ENCODE measurements around the gene HDGFL1. TPM values are rescaled to one million over a fixed set of nuclear protein-coding genes. Genes with fewer than 3 reads are reported as not detected.

Gene HDGFL1
- total RNA-seq (not detected), polyA plus RNA-seq (not detected), total RNA-seq (0 to 0.09 (median 0) reads per million in 6 experiments)

DNA sequence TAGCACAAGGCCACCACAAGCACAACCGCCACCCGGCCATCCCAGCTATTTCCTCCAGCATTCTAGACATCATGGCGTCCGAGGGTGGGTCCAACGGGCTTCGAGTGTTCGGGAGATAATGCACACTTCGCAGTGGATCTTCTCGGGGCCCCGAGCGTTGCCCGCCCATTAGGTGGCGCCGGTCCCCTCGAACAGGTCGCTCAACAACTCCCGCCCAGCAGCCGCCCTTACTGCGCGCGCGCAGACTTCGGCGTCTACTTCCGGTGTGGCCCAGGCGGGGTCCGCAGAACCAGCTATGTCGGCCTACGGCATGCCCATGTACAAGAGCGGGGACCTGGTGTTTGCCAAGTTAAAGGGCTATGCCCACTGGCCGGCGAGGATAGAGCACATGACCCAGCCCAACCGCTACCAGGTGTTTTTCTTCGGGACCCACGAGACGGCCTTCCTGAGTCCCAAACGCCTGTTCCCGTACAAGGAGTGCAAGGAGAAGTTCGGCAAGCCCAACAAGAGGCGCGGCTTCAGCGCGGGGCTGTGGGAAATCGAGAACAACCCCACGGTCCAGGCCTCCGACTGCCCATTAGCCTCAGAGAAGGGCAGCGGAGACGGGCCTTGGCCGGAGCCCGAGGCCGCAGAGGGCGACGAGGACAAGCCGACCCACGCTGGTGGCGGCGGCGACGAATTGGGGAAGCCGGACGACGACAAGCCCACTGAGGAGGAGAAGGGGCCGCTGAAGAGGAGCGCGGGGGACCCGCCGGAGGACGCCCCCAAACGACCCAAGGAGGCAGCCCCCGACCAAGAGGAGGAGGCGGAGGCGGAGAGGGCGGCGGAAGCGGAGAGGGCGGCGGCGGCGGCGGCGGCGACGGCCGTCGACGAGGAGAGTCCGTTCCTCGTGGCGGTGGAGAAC lies at the start of gene HDGFL1:
Gene HDGFL1 (plus strand): TSS at position 286 of the 904 bp plus-strand sequence. CDS start 10 bp downstream, at position 296.
- no peaks in the 10 kb centered on the region for H3K27me3 Mint-ChIP-seq
- H3K27ac Mint-ChIP-seq: no peak within 1 kb of the TSS
- H3K4me1 Mint-ChIP-seq: no peaks in the 10 kb centered on the region
- POLR2A ChIA-PET: no interaction called here
- no peak for ATAC-seq
- H3K9me3 Mint-ChIP-seq: peaks cover 0 to 7% (median 3%) of the 10 kb centered on the region in 9 donors
- H3K36me3 Mint-ChIP-seq: no peaks in the 10 kb centered on the region
- no peak within 1 kb of the TSS for H3K4me3 Mint-ChIP-seq
- no peak for DNase-seq

DNA sequence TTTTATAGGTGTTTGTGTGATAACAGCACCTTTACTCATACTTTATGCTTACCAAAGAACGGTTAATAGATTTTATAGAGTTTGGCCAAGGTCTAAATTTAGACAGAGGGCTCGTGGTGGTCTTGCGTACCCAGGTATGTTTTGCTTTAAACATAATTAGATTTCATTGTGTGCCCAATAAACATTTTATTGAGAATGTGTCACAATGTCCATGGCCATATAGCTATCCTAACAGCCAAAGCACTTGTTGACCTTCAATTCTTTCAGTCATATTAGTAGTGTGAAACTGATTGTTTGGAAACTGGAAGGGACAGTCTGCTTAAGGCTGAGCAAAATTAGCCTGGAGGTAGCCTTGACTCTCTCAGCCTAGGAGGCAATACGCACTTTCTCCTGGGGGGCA lies 48.3 kb upstream of the HDGFL1 start:
- Mint-ChIP-seq H3K9me3 (peaks cover 0 to 9% (median 0%) of the 10 kb centered on the region in 9 donors), H3K4me1 (no peaks in the 10 kb centered on the region), H3K36me3 (no peaks in the 10 kb centered on the region), H3K27me3 (no peaks in the 10 kb centered on the region), H3K27ac (no peak overlapping the region), H3K4me3 (no peak overlapping the region)
- ATAC-seq: no peak
- POLR2A ChIA-PET: no interaction called here
- no peak for DNase-seq

DNA sequence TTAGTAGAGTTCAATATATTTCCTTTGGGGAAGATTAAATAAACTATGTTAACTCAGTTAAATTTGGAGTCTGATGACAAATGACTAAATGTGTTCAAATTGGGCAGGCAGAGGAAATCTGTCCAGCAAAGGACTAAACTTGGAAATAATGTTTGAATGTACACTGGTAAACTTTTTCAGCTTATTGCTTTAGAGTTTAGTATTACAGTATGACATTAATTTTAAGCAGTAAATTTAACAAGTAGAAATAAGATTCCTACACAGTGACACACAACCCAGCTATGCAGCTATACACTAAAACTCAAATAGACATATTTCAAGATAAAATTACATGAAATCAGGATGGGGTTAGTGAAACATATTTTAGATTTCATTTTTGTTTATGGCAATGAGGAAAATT lies 42.6 kb upstream of the HDGFL1 start:
- Mint-ChIP-seq H3K9me3 (peaks cover 0 to 15% (median 0%) of the 10 kb centered on the region in 9 donors), H3K27ac (no peak overlapping the region), H3K27me3 (peaks cover 0 to 1% (median 0%) of the 10 kb centered on the region in 5 donors), H3K36me3 (no peaks in the 10 kb centered on the region), H3K4me3 (no peak overlapping the region), H3K4me1 (no peaks in the 10 kb centered on the region)
- POLR2A ChIA-PET: no interaction called here
- DNase-seq (no peak), ATAC-seq (no peak)

DNA sequence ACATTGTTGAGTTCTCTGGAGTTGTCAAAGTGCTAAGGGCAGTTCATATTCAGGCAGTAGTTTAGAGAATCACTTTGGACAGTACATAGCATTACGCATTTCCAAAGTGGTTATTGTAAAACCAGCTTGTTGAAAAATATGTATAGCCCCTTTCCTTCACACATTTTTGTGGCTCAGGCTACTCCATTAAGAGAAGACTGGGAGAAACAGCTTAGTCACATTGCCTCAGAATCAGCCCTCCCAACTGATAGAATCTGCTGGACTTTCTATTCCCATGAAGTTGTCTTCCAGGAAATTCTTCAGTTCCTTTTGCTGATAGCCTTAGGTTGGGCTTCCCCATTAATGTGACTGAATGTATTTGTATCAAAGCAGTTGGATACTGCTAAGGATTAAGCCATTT lies 39.5 kb upstream of the HDGFL1 start:
- H3K4me1 Mint-ChIP-seq: no peaks in the 10 kb centered on the region
- POLR2A ChIA-PET: no interaction called here

DNA sequence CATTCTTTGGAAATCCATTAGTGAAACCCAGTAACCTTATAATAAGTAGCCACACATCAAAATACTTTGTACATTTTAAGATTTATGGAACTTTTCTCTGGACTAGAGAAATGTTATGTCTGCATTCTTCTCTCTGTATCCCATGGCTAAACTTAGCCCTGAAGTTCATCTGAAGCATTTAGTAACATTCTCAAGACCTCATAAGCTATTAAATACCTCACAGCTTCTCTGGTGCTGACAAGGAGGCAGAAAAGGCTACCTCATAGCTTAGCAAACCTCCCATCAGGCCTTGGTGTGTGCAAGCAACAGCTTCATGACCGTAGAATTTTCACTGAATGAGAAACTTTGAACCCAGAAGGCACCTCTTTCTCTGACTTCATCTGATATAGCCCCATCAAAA lies 38.9 kb upstream of the HDGFL1 start:
- Mint-ChIP-seq H3K27me3 (peaks cover 0 to 1% (median 0%) of the 10 kb centered on the region in 5 donors), H3K27ac (no peak overlapping the region), H3K4me1 (no peaks in the 10 kb centered on the region), H3K9me3 (peaks cover 0 to 14% (median 0%) of the 10 kb centered on the region in 9 donors), H3K36me3 (no peaks in the 10 kb centered on the region), H3K4me3 (no peak overlapping the region)
- POLR2A ChIA-PET: no interaction called here
- no peak for DNase-seq
- ATAC-seq: no peak

More for the DNA sequence above, 39.5 kb upstream of the HDGFL1 start:
- Mint-ChIP-seq H3K27ac (no peak overlapping the region), H3K4me3 (no peak overlapping the region), H3K9me3 (peaks cover 0 to 9% (median 0%) of the 10 kb centered on the region in 9 donors), H3K36me3 (no peaks in the 10 kb centered on the region), H3K27me3 (peaks cover 0 to 1% (median 0%) of the 10 kb centered on the region in 5 donors)
- no peak for ATAC-seq
- DNase-seq: no peak

DNA sequence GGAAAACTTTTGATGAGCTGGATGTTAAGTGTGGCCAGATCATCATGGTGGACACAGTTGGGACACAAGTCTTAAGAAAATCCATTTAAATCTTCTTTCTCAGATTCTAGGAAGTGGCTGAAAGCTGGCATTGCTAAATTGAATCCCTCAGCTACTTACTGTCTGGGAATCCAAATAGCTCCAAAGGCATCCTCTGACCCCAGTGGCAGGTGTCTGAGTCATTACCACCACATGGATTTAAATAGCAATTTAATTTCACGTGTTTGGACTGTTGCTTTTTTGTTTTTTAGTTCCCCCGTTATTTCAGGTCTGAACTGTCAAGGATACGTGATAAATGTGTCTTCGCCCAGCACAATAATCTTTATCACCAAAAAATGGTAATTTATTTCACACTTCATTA lies 33.2 kb upstream of the HDGFL1 start:
- Mint-ChIP-seq H3K27ac (no peak overlapping the region), H3K27me3 (no peaks in the 10 kb centered on the region), H3K9me3 (peaks cover 0 to 18% (median 0%) of the 10 kb centered on the region in 9 donors), H3K4me3 (no peak overlapping the region), H3K36me3 (no peaks in the 10 kb centered on the region), H3K4me1 (no peaks in the 10 kb centered on the region)
- POLR2A ChIA-PET: no interaction called here
- DNase-seq (no peak), ATAC-seq (no peak)

DNA sequence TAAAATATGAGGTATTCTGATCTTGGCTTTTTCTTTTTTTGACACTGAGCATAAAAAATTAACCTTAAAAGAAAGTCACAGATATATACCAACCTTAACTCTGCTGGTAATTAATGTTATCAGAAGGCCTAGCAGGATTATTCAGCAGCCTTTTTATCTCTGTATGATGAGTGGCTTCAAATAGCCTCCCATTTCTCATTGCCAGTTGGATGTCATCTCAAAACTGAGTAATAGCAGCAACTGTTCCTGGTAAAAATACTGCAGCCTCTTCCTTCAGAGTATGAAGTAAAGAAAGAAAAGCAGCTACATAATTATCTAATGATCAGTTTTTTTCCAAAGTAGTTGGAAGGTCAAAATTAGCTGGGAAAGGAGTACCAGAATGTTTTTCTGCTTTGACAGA lies 24.9 kb upstream of the HDGFL1 start:
- no peak for DNase-seq
- Mint-ChIP-seq H3K9me3 (no peaks in the 10 kb centered on the region), H3K27ac (no peak overlapping the region), H3K4me1 (no peaks in the 10 kb centered on the region), H3K4me3 (no peak overlapping the region), H3K27me3 (no peaks in the 10 kb centered on the region), H3K36me3 (no peaks in the 10 kb centered on the region)
- ATAC-seq: no peak
- POLR2A ChIA-PET: no interaction called here

DNA sequence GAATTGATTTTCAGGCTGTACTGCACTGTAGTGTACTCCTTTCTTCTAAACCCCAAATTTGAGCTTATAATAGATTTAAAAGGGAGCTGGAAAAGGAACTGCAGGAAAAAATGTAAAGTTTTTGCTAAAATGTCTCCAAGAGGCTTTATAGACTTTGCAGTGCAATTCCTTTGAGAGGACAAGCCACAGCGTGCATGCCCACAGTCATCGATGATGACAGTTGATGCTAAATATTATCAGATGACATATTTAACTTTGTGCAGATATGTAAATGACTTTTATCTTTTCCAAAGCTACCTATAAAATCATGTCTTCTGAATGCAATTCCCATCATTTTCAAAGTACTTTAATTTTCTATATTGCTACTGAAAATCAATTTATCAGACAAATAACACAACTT lies 24.3 kb upstream of the HDGFL1 start:
- DNase-seq (no peak), ATAC-seq (no peak)
- H3K4me1 Mint-ChIP-seq: no peaks in the 10 kb centered on the region
- H3K4me3 Mint-ChIP-seq: no peak overlapping the region
- H3K36me3 Mint-ChIP-seq: no peaks in the 10 kb centered on the region
- POLR2A ChIA-PET: no interaction called here
- no peaks in the 10 kb centered on the region for H3K9me3 Mint-ChIP-seq
- H3K27me3 Mint-ChIP-seq: no peaks in the 10 kb centered on the region
- no peak overlapping the region for H3K27ac Mint-ChIP-seq

DNA sequence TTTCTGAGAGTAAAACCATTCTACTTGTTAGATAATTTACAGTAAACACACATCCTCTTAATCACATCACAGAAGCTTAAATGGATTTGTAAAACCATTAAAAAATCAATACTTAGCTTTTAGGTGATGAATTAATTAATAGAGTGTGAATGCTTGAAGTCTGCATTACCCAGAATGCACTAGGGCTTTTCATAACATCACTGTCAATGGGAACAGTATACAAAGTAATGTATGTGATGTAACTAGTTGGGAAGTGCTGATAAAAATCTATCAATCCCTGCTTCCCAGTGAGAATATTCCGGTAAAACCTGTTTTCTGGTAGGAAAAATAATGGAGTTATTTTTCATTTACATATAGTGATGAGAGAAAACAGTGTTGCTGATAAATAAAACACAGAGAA lies 23.1 kb upstream of the HDGFL1 start:
- H3K36me3 Mint-ChIP-seq: no peaks in the 10 kb centered on the region
- H3K27me3 Mint-ChIP-seq: no peaks in the 10 kb centered on the region
- no peak for DNase-seq
- H3K9me3 Mint-ChIP-seq: peaks cover 0 to 3% (median 0%) of the 10 kb centered on the region in 9 donors
- POLR2A ChIA-PET: no interaction called here
- no peak overlapping the region for H3K4me3 Mint-ChIP-seq
- H3K27ac Mint-ChIP-seq: no peak overlapping the region
- ATAC-seq: no peak
- no peaks in the 10 kb centered on the region for H3K4me1 Mint-ChIP-seq

DNA sequence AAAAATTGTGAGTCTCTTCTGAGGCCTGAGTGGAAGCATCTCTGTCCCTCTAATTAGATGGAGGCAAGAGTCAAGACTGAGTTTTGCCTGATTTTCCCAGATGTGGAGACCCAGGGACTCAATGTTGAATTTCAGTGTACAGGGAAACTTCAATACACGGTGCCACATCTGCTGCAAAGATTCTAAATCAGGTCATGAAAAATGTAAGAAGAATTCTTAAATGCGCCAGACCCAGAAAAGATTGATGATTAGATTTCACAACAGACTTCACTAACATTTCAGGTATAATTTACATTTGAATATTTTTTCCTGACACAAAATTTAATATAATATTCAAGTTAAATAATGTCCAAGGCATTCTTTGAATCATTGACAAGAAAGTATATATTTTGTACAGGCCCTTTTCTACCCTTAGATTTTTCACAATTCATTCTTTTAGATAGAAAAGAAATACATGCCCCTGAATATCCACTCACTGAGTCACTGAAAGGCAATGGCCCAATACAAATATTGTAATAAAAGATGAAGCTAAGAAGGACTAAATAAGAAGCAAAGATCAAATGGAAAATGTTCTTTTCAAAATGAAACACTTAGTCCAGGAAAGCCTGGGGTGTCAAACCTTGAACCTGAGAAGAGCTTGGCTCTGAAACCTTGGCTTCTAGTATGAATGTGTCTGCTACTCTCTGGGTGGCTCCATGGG lies 18.2 kb upstream of the HDGFL1 start:
- ATAC-seq (no peak), DNase-seq (no peak)
- Mint-ChIP-seq H3K9me3 (peaks cover 0 to 3% (median 0%) of the 10 kb centered on the region in 9 donors), H3K36me3 (no peaks in the 10 kb centered on the region), H3K27ac (no peak overlapping the region), H3K4me1 (no peaks in the 10 kb centered on the region), H3K4me3 (no peak overlapping the region), H3K27me3 (no peaks in the 10 kb centered on the region)
- POLR2A ChIA-PET: no interaction called here

DNA sequence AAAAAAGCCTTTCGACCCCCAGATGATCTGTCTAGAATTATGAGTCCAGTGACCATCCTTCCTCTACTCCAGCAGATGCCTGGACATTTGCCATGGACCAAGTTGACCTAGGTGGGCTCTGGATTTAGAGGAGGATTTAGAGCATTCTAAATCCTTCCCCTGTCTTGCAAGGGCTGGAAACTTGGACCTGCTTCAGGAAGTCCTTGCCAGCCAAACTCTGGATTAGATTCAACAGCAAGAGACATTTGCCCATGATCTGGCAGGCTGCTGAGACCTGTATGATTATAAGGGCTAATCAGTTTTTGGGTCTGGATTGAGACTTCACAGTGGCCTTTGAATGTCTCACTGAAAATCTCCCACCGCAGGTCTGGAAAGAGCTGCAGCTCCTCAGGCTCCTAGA lies 13.1 kb upstream of the HDGFL1 start:
- no peak overlapping the region for H3K27ac Mint-ChIP-seq
- POLR2A ChIA-PET: no interaction called here
- H3K36me3 Mint-ChIP-seq: no peaks in the 10 kb centered on the region
- peaks cover 0 to 3% (median 0%) of the 10 kb centered on the region in 9 donors for H3K9me3 Mint-ChIP-seq
- no peaks in the 10 kb centered on the region for H3K27me3 Mint-ChIP-seq
- DNase-seq (no peak), ATAC-seq (no peak)
- H3K4me3 Mint-ChIP-seq: no peak overlapping the region
- no peaks in the 10 kb centered on the region for H3K4me1 Mint-ChIP-seq

DNA sequence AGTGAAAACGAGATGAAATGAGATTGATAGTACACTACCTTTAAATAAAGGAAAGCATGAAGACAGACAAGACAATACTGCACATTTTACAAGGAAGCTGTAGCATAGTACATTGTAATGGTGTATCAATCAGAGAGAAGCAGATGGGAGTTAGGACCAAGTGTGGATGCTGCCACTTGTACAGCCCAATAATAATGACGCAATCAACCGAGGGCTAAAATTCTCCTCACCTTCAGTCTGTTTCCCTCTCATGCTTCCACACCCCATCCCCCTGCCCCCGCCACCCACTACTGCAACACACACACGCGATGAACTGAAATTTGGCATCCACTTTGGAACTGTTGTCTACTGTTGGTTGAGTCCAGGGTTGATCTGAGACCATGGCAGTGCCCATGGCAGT lies 12.4 kb upstream of the HDGFL1 start:
- H3K9me3 Mint-ChIP-seq: peaks cover 0 to 3% (median 0%) of the 10 kb centered on the region in 9 donors
- POLR2A ChIA-PET: no interaction called here
- no peak overlapping the region for H3K27ac Mint-ChIP-seq
- no peak overlapping the region for H3K4me3 Mint-ChIP-seq
- no peak for DNase-seq
- H3K36me3 Mint-ChIP-seq: no peaks in the 10 kb centered on the region
- no peaks in the 10 kb centered on the region for H3K4me1 Mint-ChIP-seq
- ATAC-seq: no peak
- H3K27me3 Mint-ChIP-seq: no peaks in the 10 kb centered on the region

DNA sequence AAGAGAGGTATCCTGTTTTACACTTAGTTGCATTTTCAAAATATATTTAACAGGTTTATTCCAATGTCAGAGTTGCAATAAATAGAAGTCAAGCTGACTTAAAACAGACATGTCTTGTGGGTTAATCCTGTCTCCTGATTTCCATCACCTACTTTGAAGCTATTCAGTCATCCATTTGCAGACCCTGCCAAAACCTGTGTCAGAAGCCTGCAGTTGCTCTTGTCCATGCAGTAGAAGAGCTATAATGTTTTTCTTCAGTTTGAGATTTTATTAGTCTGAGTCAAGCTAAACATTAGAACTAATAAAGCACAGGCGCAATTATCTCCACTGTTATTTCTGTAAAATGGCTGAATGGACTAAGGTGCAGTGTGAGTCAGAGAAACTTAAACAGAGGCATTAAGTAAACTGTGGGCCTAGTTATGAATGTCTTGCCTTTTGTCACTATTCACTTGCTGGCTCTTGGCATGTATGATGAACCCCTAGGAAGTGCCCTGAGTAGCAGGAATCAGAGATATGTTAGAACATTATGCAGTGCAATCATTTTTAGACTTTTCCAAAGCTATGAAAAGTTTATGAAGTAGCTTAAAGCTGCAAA lies 11.0 kb upstream of the HDGFL1 start:
- Mint-ChIP-seq H3K9me3 (peaks cover 0 to 3% (median 0%) of the 10 kb centered on the region in 9 donors), H3K4me1 (no peaks in the 10 kb centered on the region), H3K4me3 (no peak overlapping the region), H3K27ac (no peak overlapping the region), H3K36me3 (no peaks in the 10 kb centered on the region), H3K27me3 (no peaks in the 10 kb centered on the region)
- no peak for DNase-seq
- no peak for ATAC-seq
- POLR2A ChIA-PET: no interaction called here
